IMR-90 (cell line): ENCODE data around the gene XYLT2. TPM values are rescaled to one million over a fixed set of nuclear protein-coding genes. Genes with fewer than 3 reads are reported as not detected.

Experiments
- ATAC-seq: fragments of 200-7000 bp; cut with Tn5 transposase; 2 replicates; pipeline ENCODE4 v1.9.1; 2020; ENCODE audit warnings: low read depth, mild to moderate bottlenecking, moderate library complexity
- BruUV-seq: library from RNA; stranded (reverse); fragments of 400-500 nt; replicated peaks from 2 replicates; lab custom pipeline; 2021; lab: Mats Ljungman, UMichigan
- CTCF ChIA-PET: fragments of 300-600 bp; formaldehyde crosslinking; extraction: SDS; loops from one replicate; lab custom pipeline; 2021; ENCODE audit warnings: antibody characterized with exemption; lab: Yijun Ruan, JAX
- POLR2A ChIA-PET: fragments of 300-600 bp; sonication (Branson Sonifier 250); formaldehyde crosslinking; loops from one replicate; lab custom pipeline; 2022; ENCODE audit warnings: antibody characterized with exemption; ENCODE audit not compliant: unreplicated experiment; lab: Charles Lee
- DNase-seq: peaks from one replicate; pipeline ENCODE4 v3.0.0; 2013
- H2AFZ ChIP-seq: replicated peaks from 2 replicates; pipeline ENCODE3; 2013; ENCODE audit warnings: low read length, mild to moderate bottlenecking; ENCODE audit not compliant: poor library complexity
- H2AK5ac ChIP-seq: 2 replicates; pipeline ENCODE4 v1.6.1; 2013; ENCODE audit warnings: low read depth, low read length, inconsistent platforms
- H2AK9ac ChIP-seq: replicated peaks from 2 replicates; pipeline ENCODE3; 2013; ENCODE audit warnings: mild to moderate bottlenecking, low read depth, low read length, moderate library complexity; ENCODE audit not compliant: poor library complexity
- H2BK120ac ChIP-seq: 2 replicates; pipeline ENCODE4 v1.6.1; 2013; ENCODE audit warnings: low read depth, low read length, inconsistent platforms
- H2BK15ac ChIP-seq: 3 replicates; pipeline ENCODE4 v1.6.1; 2013; ENCODE audit warnings: low read depth, low read length, inconsistent platforms
- H2BK20ac ChIP-seq: 2 replicates; pipeline ENCODE4 v1.6.1; 2013; ENCODE audit warnings: low read depth, mild to moderate bottlenecking, inconsistent platforms, low read length, moderate library complexity
- H2BK5ac ChIP-seq: 2 replicates; pipeline ENCODE4 v1.6.1; 2013; ENCODE audit warnings: mild to moderate bottlenecking, low read depth, low read length, inconsistent platforms; ENCODE audit not compliant: poor library complexity, severe bottlenecking
- H3K14ac ChIP-seq: replicated peaks from 2 replicates; pipeline ENCODE4 v1.6.1; 2013; ENCODE audit warnings: low read depth, low read length, inconsistent platforms
- H3K18ac ChIP-seq: 2 replicates; pipeline ENCODE4 v1.6.1; 2013; ENCODE audit warnings: low read depth, low read length, control low read depth
- H3K23ac ChIP-seq: 2 replicates; pipeline ENCODE4 v1.6.1; 2013; ENCODE audit warnings: low read depth, low read length, inconsistent platforms
- H3K27ac ChIP-seq: 2 replicates; pipeline ENCODE4 v1.5.1; 2013; ENCODE audit warnings: mild to moderate bottlenecking, control low read depth, low read length; ENCODE audit not compliant: insufficient read depth
- H3K27me3 ChIP-seq: 2 replicates; pipeline ENCODE4 v1.6.1; 2013; ENCODE audit warnings: low read length; ENCODE audit not compliant: control insufficient read depth, insufficient read depth
- H3K36me3 ChIP-seq: 2 replicates; pipeline ENCODE4 v1.6.1; 2013; ENCODE audit warnings: low read length, mixed read lengths; ENCODE audit not compliant: control insufficient read depth, insufficient read depth
- H3K4ac ChIP-seq: 2 replicates; pipeline ENCODE4 v1.6.1; 2013; ENCODE audit warnings: low read depth, low read length, inconsistent platforms
- H3K4me1 ChIP-seq: 2 replicates; pipeline ENCODE4 v1.6.1; 2013; ENCODE audit warnings: low read length, mixed read lengths; ENCODE audit not compliant: control insufficient read depth, insufficient read depth
- H3K4me2 ChIP-seq: 2 replicates; pipeline ENCODE4 v1.6.1; 2013; ENCODE audit warnings: low read depth, mild to moderate bottlenecking, control low read depth, low read length, moderate library complexity
- H3K4me3 ChIP-seq: 2 replicates; pipeline ENCODE4 v1.5.1; 2013; ENCODE audit warnings: low read depth, mild to moderate bottlenecking, control low read depth, low read length, moderate library complexity; ENCODE audit not compliant: insufficient read depth
- H3K56ac ChIP-seq: 2 replicates; pipeline ENCODE4 v1.6.1; 2013; ENCODE audit warnings: low read length, inconsistent platforms; ENCODE audit not compliant: insufficient read depth; ENCODE audit errors: extremely low read depth
- H3K79me1 ChIP-seq, 2 experiments: 2 replicates each; pipeline ENCODE4 v1.6.1; 2013; ENCODE audit warnings: low read length in 2 of 2, inconsistent platforms in 1 of 2, low read depth in 1 of 2
- H3K9ac ChIP-seq: 2 replicates; pipeline ENCODE4 v1.6.1; 2013; ENCODE audit warnings: low read depth, low read length, control low read depth
- H3K9me1 ChIP-seq: 2 replicates; pipeline ENCODE4 v1.6.1; 2013; ENCODE audit warnings: low read length, inconsistent platforms; ENCODE audit not compliant: insufficient read depth
- H3K9me3 ChIP-seq: 2 replicates; pipeline ENCODE4 v1.6.1; 2013; ENCODE audit warnings: low read length; ENCODE audit not compliant: control insufficient read depth, insufficient read depth
- H4K20me1 ChIP-seq: 2 replicates; pipeline ENCODE4 v1.6.1; 2013; ENCODE audit warnings: low read length, inconsistent platforms; ENCODE audit not compliant: insufficient read depth
- H4K5ac ChIP-seq: 2 replicates; pipeline ENCODE4 v1.6.1; 2013; ENCODE audit warnings: mild to moderate bottlenecking, low read depth, low read length, control low read depth
- H4K8ac ChIP-seq, 2 experiments: 2 replicates each; pipeline ENCODE4 v1.6.1; 2013; ENCODE audit warnings: low read depth in 2 of 2, low read length in 2 of 2, control low read depth in 1 of 2, inconsistent platforms in 1 of 2
- H4K91ac ChIP-seq: 2 replicates; pipeline ENCODE4 v1.6.1; 2013; ENCODE audit warnings: low read depth, low read length, inconsistent platforms; ENCODE audit not compliant: insufficient read depth
- BHLHE40 ChIP-seq: fragments of 150-350 bp; IDR thresholded peaks from 2 replicates; pipeline ENCODE4 v1.6.1; 2016; ENCODE audit warnings: mild to moderate bottlenecking, low read depth, low read length
- CEBPB ChIP-seq: IDR thresholded peaks from 2 replicates; pipeline ENCODE4 v1.6.1; 2012; ENCODE audit warnings: low read depth, low read length, improper control_type of control experiment
- CHD1 ChIP-seq: IDR thresholded peaks from 2 replicates; pipeline ENCODE4 v1.6.1; 2012; ENCODE audit warnings: low read depth, low read length, improper control_type of control experiment
- CTCF ChIP-seq: conservative IDR thresholded peaks from 2 replicates; pipeline ENCODE4 v1.5.1; 2012; ENCODE audit warnings: mild to moderate bottlenecking, low read depth, low read length, improper control_type of control experiment
- ELK1 ChIP-seq: fragments of 150-350 bp; IDR thresholded peaks from 2 replicates; pipeline ENCODE4 v1.6.1; 2016; ENCODE audit warnings: low read depth, mild to moderate bottlenecking, low read length, moderate library complexity, borderline replicate concordance
- FOS ChIP-seq: fragments of 150-350 bp; IDR thresholded peaks from 2 replicates; pipeline ENCODE4 v1.6.1; 2016; ENCODE audit warnings: low read depth, low read length
- MAFK ChIP-seq: IDR thresholded peaks from 2 replicates; pipeline ENCODE4 v1.6.1; 2012; ENCODE audit warnings: low read depth, low read length, improper control_type of control experiment
- MAZ ChIP-seq: IDR thresholded peaks from 2 replicates; pipeline ENCODE4 v1.6.1; 2012; ENCODE audit warnings: low read depth, mild to moderate bottlenecking, low read length, improper control_type of control experiment, moderate library complexity, borderline replicate concordance
- MXI1 ChIP-seq: IDR thresholded peaks from 2 replicates; pipeline ENCODE4 v1.6.1; 2012; ENCODE audit warnings: low read depth, mild to moderate bottlenecking, low read length, moderate library complexity, borderline replicate concordance
- NFE2L2 ChIP-seq: fragments of 150-350 bp; IDR thresholded peaks from 2 replicates; pipeline ENCODE4 v1.6.1; 2016; ENCODE audit warnings: low read depth, mild to moderate bottlenecking, low read length
- POLR2A ChIP-seq: IDR thresholded peaks from 2 replicates; pipeline ENCODE4 v1.6.1; 2012; ENCODE audit warnings: mild to moderate bottlenecking, low read depth, low read length
- RAD21 ChIP-seq: IDR thresholded peaks from 2 replicates; pipeline ENCODE4 v1.6.1; 2012; ENCODE audit warnings: low read length, improper control_type of control experiment
- RCOR1 ChIP-seq: IDR thresholded peaks from 2 replicates; pipeline ENCODE4 v1.6.1; 2012; ENCODE audit warnings: mild to moderate bottlenecking, low read length, improper control_type of control experiment; ENCODE audit not compliant: insufficient replicate concordance
- RFX5 ChIP-seq: IDR thresholded peaks from 2 replicates; pipeline ENCODE4 v1.8.0; 2012; ENCODE audit warnings: low read depth, mild to moderate bottlenecking, low read length, moderate library complexity
- SMC3 ChIP-seq: fragments of 150-350 bp; IDR thresholded peaks from 2 replicates; pipeline ENCODE4 v1.6.1; 2016; ENCODE audit warnings: low read depth, mild to moderate bottlenecking, antibody characterized with exemption, low read length, moderate library complexity
- USF2 ChIP-seq: fragments of 150-350 bp; IDR thresholded peaks from 2 replicates; pipeline ENCODE4 v1.6.1; 2017; ENCODE audit warnings: mild to moderate bottlenecking, antibody characterized with exemption, low read length, low read depth
- WGBS, 2 experiments: methylation state at CpG; one replicate each; pipeline versions ENCODE4 v1.1.5 to v1.1.7; 2013; ENCODE audit warnings: missing lambda C conversion rate in 2 of 2; ENCODE audit not compliant: insufficient read length in 1 of 2; ENCODE audit errors: extremely low coverage in 2 of 2; 5-methylcytosine and 5-hydroxymethylcytosine counted together
- dilution Hi-C: fragments of 300-500 bp; cut with HindIII; formaldehyde crosslinking; loops from one replicate; pipeline ENCODE4 v1.14.3; 2018; ENCODE audit warnings: low sequenced_read_pairs; ENCODE audit not compliant: unreplicated experiment
- in situ Hi-C: fragments of 300-500 bp; cut with MboI; formaldehyde crosslinking; loops from 3 replicates; pipeline ENCODE4 v1.14.3; 2019; ENCODE audit warnings: low sequenced_read_pairs, inconsistent platforms, mixed read lengths
- intact Hi-C: fragments of 100-400 bp; cut with micrococcal nuclease; formaldehyde crosslinking; loops from 2 replicates; pipeline ENCODE4 v1.10.0; 2022
- polyA plus RNA-seq, 3 experiments: library from polyadenylated mRNA; depleted of rRNA; stranded (reverse); fragments of >200 nt; gene quantifications; 2 replicates each; pipeline ENCODE4 v1.2.3, GENCODE V29; 2012; ENCODE audit warnings: low replicate concordance in 1 of 3
- total RNA-seq: library from RNA; depleted of rRNA; stranded (reverse); fragments of >200 nt; gene quantifications from 2 replicates; pipeline ENCODE4 v1.2.3, GENCODE V29; 2012

The XYLT2 gene
- total and polyA plus RNA-seq, 2 of the 4 experiments (the other 2 are of a cell fraction): 27.7 to 31.9 TPM

- H3K27ac ChIP-seq: peak overlapping the region; percentile 95
- H2AK9ac ChIP-seq: peak overlapping the region; percentile 98
- H3K27me3 ChIP-seq: no peaks in the 10 kb centered on the region
- H2BK20ac ChIP-seq: no peak overlapping the region
- peaks cover 33 to 51% of the 10 kb centered on the region in 2 experiments for H3K79me1 ChIP-seq
- peak overlapping the region; percentile 88 for H3K9ac ChIP-seq
- H3K23ac ChIP-seq: peak overlapping the region; percentile 86
- peak overlapping the region; percentile 74 to 100 for H4K8ac ChIP-seq
- peak overlapping the region; percentile 20 for H4K91ac ChIP-seq
- 10% methylated on average over 7 of the region's 14 CpGs; no CpG with 5 or more reads in 1 of the 2 experiments for WGBS, 2 experiments
- H3K4me2 ChIP-seq: peak overlapping the region; percentile 88
- peak overlapping the region; percentile 99 for H3K4ac ChIP-seq
- TSS peak; percentile 37 for BruUV-seq
- H3K56ac ChIP-seq: peak overlapping the region; percentile 98
- dilution Hi-C loops (no loop called here), in situ Hi-C loops (no loop called here), intact Hi-C loops (no loop called here)
- H3K14ac ChIP-seq: peak overlapping the region; percentile 91
- H3K4me1 ChIP-seq: no peaks in the 10 kb centered on the region
- H2AFZ ChIP-seq: peak overlapping the region; percentile 98
- H2BK120ac ChIP-seq: peak overlapping the region; percentile 4; the same call in 1 of the 2 replicates
- H3K9me1 ChIP-seq: peaks cover 7% of the 10 kb centered on the region; the same call in 1 of the 2 replicates
- peaks cover 24% of the 10 kb centered on the region for H3K36me3 ChIP-seq
- ChIA-PET POLR2A (no interaction called here), CTCF (no interaction called here)
- DNase-seq (no peak), ATAC-seq (peak; percentile 12)
- H3K18ac ChIP-seq: no peak overlapping the region
- H3K4me3 ChIP-seq: peak overlapping the region; percentile 67
- H2BK5ac ChIP-seq: peak overlapping the region; percentile 96
- peak overlapping the region; percentile 89 for H2AK5ac ChIP-seq
- peak overlapping the region; percentile 99; the same call in 1 of the 2 replicates for H4K5ac ChIP-seq
- TF ChIP-seq BHLHE40 (no peak), RCOR1 (no peak), CEBPB (no peak), MXI1 (no peak), ELK1 (no peak), RFX5 (no peak), NFE2L2 (no peak), USF2 (no peak), CTCF (no peak), FOS (no peak), CHD1 (no peak), POLR2A (no peak), SMC3 (no peak), MAFK (no peak), MAZ (no peak), RAD21 (no peak)
- no peaks in the 10 kb centered on the region for H3K9me3 ChIP-seq
- no peak overlapping the region for H2BK15ac ChIP-seq
- H4K20me1 ChIP-seq: no peaks in the 10 kb centered on the region
These were observed 26.4 kb downstream of the XYLT2 start for GRCh38 chr17:50372222-50372757.
